ENCODE data around the gene ST6GALNAC4.
"Not testable (repeated sequence)": the region's sequence is repeated elsewhere in the genome, so short reads cannot be mapped to it uniquely, and the experiment has no call there.

Gene ST6GALNAC4

GRCh38 chr9:127881715-127882114, 35.1 kb downstream of the ST6GALNAC4 start:
- ATAC-seq; H3K27ac Mint-ChIP-seq; H3K4me3 Mint-ChIP-seq; DNase-seq (ENCODE audit: low spot score in 2 of 2); H3K9me3 Mint-ChIP-seq: not testable (repeated sequence)
- H3K4me1 Mint-ChIP-seq = peaks cover 44% of the 10 kb centered on the region
- peaks cover 55% of the 10 kb centered on the region for H3K36me3 Mint-ChIP-seq

- peaks cover 29% of the 10 kb centered on the region for H3K4me1 Mint-ChIP-seq
- H3K9me3 Mint-ChIP-seq = no peaks in the 10 kb centered on the region
- H3K27ac Mint-ChIP-seq = no peak overlapping the region
- H3K36me3 Mint-ChIP-seq = peaks cover 40% of the 10 kb centered on the region
- ATAC-seq (no peak), DNase-seq (ENCODE audit: low spot score in 2 of 2) (no peak)
- H3K4me3 Mint-ChIP-seq = no peak overlapping the region
Observed at GRCh38 chr9:127880143-127880542, 36.7 kb downstream of the ST6GALNAC4 start.

- Mint-ChIP-seq H3K4me1 (peaks cover 16% of the 10 kb centered on the region), H3K4me3 (no peak overlapping the region), H3K9me3 (no peaks in the 10 kb centered on the region), H3K36me3 (peaks cover 26% of the 10 kb centered on the region), H3K27ac (peak overlapping the region; percentile 34)
- DNase-seq (ENCODE audit: low spot score in 2 of 2) (no peak), ATAC-seq (no peak)
Observed at GRCh38 chr9:127878652-127879390, 38.0 kb downstream of the ST6GALNAC4 start.

- H3K27ac Mint-ChIP-seq = peak overlapping the region; percentile 34
- ATAC-seq = no peak
- no peak for DNase-seq (ENCODE audit: low spot score in 2 of 2)
- H3K4me3 Mint-ChIP-seq = no peak overlapping the region
- peaks cover 16% of the 10 kb centered on the region for H3K4me1 Mint-ChIP-seq
- H3K9me3 Mint-ChIP-seq = no peaks in the 10 kb centered on the region
- peaks cover 19% of the 10 kb centered on the region for H3K36me3 Mint-ChIP-seq
Observed at GRCh38 chr9:127878001-127878651, 38.7 kb downstream of the ST6GALNAC4 start.

GRCh38 chr9:127877566-127877998, 39.3 kb downstream of the ST6GALNAC4 start, which contains the start of gene AK1:
Gene AK1, minus strand, starts transcription at chr9:127877675. Its CDS starts 3,058 bp downstream, at chr9:127874617.
- peak within 1 kb of the TSS; percentile 34 for H3K27ac Mint-ChIP-seq
- no peak within 1 kb of the TSS for H3K4me3 Mint-ChIP-seq
- DNase-seq (ENCODE audit: low spot score in 2 of 2) = no peak
- ATAC-seq = no peak
- peaks cover 11% of the 10 kb centered on the region for H3K4me1 Mint-ChIP-seq
- H3K9me3 Mint-ChIP-seq = no peaks in the 10 kb centered on the region
- H3K36me3 Mint-ChIP-seq = peaks cover 14% of the 10 kb centered on the region

- H3K27ac Mint-ChIP-seq = no peak overlapping the region
- no peak for ATAC-seq
- H3K4me3 Mint-ChIP-seq = no peak overlapping the region
- DNase-seq (ENCODE audit: low spot score in 2 of 2) = no peak
- H3K9me3 Mint-ChIP-seq = no peaks in the 10 kb centered on the region
- peaks cover 10% of the 10 kb centered on the region for H3K4me1 Mint-ChIP-seq
- H3K36me3 Mint-ChIP-seq = peaks cover 16% of the 10 kb centered on the region
Observed at GRCh38 chr9:127876764-127877562, 39.9 kb downstream of the ST6GALNAC4 start.

- Mint-ChIP-seq H3K4me1 (peaks cover 16% of the 10 kb centered on the region), H3K4me3 (no peak overlapping the region), H3K36me3 (peaks cover 17% of the 10 kb centered on the region), H3K27ac (peak overlapping the region; percentile 68), H3K9me3 (no peaks in the 10 kb centered on the region)
- ATAC-seq (no peak), DNase-seq (ENCODE audit: low spot score in 2 of 2) (no peak)
Observed at GRCh38 chr9:127876026-127876763, 40.6 kb downstream of the ST6GALNAC4 start.

GRCh38 chr9:127875306-127875966, 41.4 kb downstream of the ST6GALNAC4 start:
- ATAC-seq (no peak), DNase-seq (ENCODE audit: low spot score in 2 of 2) (no peak)
- no peaks in the 10 kb centered on the region for H3K9me3 Mint-ChIP-seq
- peak overlapping the region; percentile 68 for H3K27ac Mint-ChIP-seq
- H3K4me3 Mint-ChIP-seq = no peak overlapping the region
- H3K4me1 Mint-ChIP-seq = peaks cover 16% of the 10 kb centered on the region
- H3K36me3 Mint-ChIP-seq = peaks cover 12% of the 10 kb centered on the region

- Mint-ChIP-seq H3K9me3 (no peaks in the 10 kb centered on the region), H3K4me3 (no peak overlapping the region), H3K27ac (peak overlapping the region; percentile 68), H3K4me1 (peaks cover 19% of the 10 kb centered on the region), H3K36me3 (peaks cover 12% of the 10 kb centered on the region)
- DNase-seq (ENCODE audit: low spot score in 2 of 2) = no peak
- ATAC-seq = no peak
Observed at GRCh38 chr9:127874301-127875221, 42.3 kb downstream of the ST6GALNAC4 start.

GRCh38 chr9:127873886-127874285, 43.0 kb downstream of the ST6GALNAC4 start:
- peaks cover 7% of the 10 kb centered on the region for H3K36me3 Mint-ChIP-seq
- no peak for ATAC-seq
- H3K9me3 Mint-ChIP-seq = no peaks in the 10 kb centered on the region
- DNase-seq (ENCODE audit: low spot score in 2 of 2) = no peak
- peaks cover 21% of the 10 kb centered on the region for H3K4me1 Mint-ChIP-seq
- H3K27ac Mint-ChIP-seq = no peak overlapping the region
- no peak overlapping the region for H3K4me3 Mint-ChIP-seq

GRCh38 chr9:127873223-127873691, 43.6 kb downstream of the ST6GALNAC4 start:
- Mint-ChIP-seq H3K9me3 (no peaks in the 10 kb centered on the region), H3K4me3 (no peak overlapping the region), H3K36me3 (peaks cover 6% of the 10 kb centered on the region), H3K27ac (peak overlapping the region; percentile 64), H3K4me1 (peaks cover 19% of the 10 kb centered on the region)
- DNase-seq (ENCODE audit: low spot score in 2 of 2) (no peak), ATAC-seq (no peak)

GRCh38 chr9:127872369-127873222, 44.2 kb downstream of the ST6GALNAC4 start:
- peak overlapping the region; percentile 64 for H3K27ac Mint-ChIP-seq
- peaks cover 14% of the 10 kb centered on the region for H3K4me1 Mint-ChIP-seq
- ATAC-seq (no peak), DNase-seq (ENCODE audit: low spot score in 2 of 2) (no peak)
- no peak overlapping the region for H3K4me3 Mint-ChIP-seq
- H3K36me3 Mint-ChIP-seq = peaks cover 6% of the 10 kb centered on the region
- H3K9me3 Mint-ChIP-seq = no peaks in the 10 kb centered on the region

GRCh38 chr9:127871531-127871930, 45.3 kb downstream of the ST6GALNAC4 start:
- H3K4me1 Mint-ChIP-seq = peaks cover 14% of the 10 kb centered on the region

More at GRCh38 chr9:127871531-127871930, 45.3 kb downstream of the ST6GALNAC4 start:
- H3K27ac Mint-ChIP-seq = no peak overlapping the region
- peaks cover 6% of the 10 kb centered on the region for H3K36me3 Mint-ChIP-seq
- no peaks in the 10 kb centered on the region for H3K9me3 Mint-ChIP-seq
- no peak for ATAC-seq
- H3K4me3 Mint-ChIP-seq = no peak overlapping the region
- no peak for DNase-seq (ENCODE audit: low spot score in 2 of 2)

Measured in stimulated activated effector memory CD8-positive, alpha-beta T cell treated with anti-CD3 and anti-CD28 coated beads, Interleukin-12 subunit alpha, Interleukin-12 subunit beta, amount 100 ng/mL, for 72 hours (primary cell).